GM19099 (cell line): ENCODE data around the gene SSR3.

Source experiments
- POLR2A ChIP-seq: IDR thresholded peaks from 3 replicates; pipeline ENCODE4 v1.6.1; 2011; ENCODE audit warnings: low read depth; ENCODE audit not compliant: insufficient read length; ENCODE audit errors: extremely low read depth

Gene SSR3

DNA sequence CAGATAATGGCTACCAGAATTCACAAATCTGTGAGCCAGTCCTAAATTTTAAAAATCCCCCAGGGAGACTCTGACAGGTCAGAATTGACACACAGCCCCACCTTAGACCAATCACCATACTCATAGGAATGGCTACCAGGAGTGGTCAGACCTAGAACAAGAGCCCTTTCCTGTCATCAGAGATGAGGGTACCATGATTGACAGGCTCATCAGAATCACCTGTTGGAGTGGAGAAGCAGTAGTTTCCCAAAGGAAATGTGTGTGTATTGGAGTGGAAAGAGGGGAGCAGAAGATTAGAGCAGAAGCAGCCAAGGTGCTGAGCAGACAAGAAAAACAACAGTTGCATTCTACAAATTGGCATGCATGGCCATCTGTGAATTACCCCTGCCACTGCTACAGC is 27.0 kb upstream of the SSR3 start:
- TF ChIP-seq POLR2A, result no peak

DNA sequence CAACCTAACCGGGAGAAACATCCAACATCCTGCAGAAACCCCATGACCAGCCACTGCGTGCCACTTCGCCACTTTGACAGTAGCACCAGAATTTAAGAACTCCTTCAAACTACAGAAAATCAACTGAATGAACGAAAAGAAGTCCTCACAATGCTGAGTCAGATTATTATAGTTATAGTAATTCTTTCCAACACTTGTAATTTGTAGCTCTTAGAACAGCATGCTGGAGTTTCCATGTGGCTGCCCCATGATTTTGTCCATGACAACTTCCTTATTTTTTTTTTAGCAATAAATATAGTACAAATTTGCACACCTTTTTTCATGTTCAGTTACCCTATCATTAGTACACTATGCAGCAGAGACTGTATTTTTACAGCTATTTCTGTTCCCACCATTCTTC is 26.1 kb upstream of the SSR3 start:
- no peak for TF ChIP-seq POLR2A

DNA sequence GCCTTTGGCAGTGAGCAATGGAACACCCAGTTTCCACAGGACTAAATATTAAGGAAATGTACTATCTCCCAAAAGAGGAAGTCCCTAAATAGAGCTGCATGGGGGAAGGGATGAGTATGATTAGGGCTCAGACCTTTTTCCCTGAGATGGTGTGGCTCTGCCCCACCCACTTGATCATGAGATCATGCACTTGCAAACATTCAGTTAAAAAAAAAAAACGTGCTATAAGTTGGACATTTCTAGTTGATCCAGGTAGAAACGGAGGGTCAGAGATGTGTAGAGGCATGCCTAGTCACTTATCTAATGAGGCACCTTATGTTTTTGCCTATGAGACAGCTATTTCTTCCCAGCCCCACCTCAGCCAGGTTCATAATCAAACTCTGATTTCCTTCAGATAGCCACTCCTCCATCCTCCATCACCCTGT is 24.5 kb upstream of the SSR3 start:
- TF ChIP-seq POLR2A, result no peak

DNA sequence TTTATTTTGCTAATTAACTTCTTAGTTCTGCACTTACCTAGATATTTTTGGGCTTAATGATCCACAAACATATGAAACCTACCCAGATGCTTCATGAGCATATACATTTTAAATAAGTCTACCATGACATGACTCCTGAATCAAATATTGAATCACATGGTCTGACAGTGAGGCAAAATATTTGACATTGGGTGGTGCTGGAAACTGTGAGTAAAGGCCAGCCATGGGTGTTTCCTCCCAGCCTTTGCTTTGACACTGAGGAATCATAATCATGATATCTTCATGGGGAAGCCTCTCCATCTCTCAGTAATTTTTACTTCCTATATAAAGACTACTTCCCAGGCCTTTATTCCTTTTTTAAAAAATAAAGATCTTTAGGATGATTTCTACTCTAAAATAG is 22.8 kb upstream of the SSR3 start:
- TF ChIP-seq POLR2A, result no peak

DNA sequence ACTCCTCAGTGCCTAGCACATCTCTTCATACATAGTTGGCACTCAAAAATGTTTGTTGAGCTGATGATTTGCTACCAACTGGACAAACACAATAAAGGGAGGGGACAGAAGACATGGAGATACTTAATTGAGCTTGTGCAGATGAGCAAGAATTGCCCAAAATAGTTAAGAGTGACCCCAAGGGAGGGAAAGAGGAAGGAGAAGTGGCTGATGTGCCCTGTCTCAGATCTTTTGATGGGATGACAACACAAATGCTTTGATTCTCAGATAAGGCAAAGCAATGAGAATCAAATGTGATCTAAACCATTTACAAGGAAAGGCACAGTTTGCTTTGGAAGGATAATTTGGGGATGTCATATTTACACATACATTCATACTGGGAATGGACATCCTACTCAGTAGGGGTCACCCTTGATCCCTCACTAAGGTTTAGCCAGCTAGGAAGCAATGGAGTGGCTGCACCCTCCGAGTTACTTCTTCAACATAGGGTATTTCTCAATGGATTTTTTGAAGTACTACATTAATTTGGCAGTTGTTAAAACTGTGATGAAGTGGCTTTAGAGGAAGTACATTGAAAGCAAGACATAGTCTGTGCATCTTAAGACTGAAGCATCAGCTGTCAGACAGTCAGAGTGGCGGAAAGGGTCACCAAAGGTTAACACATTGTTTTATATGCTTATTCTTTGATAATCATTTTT is 21.9 kb upstream of the SSR3 start:
- TF ChIP-seq POLR2A, result no peak

DNA sequence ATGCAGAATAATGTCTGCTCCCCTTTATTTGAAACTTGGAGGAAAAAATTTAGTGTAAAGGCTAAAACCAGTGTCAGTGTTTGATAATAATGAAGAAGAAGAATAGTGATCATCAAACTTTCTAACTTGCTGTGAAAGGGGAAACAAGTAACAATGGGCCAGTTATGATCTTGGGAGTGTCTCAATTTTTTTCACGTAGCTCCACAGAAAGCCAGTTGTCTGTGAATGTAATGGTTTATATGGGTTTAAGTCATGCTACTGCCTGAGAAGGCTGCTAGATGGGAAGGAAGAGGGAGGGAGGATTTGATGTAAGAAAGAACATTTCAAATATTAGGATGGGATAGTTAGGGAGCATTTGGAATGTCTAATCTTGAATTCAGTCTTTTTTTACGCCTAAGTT is 21.1 kb upstream of the SSR3 start:
- no peak for TF ChIP-seq POLR2A

DNA sequence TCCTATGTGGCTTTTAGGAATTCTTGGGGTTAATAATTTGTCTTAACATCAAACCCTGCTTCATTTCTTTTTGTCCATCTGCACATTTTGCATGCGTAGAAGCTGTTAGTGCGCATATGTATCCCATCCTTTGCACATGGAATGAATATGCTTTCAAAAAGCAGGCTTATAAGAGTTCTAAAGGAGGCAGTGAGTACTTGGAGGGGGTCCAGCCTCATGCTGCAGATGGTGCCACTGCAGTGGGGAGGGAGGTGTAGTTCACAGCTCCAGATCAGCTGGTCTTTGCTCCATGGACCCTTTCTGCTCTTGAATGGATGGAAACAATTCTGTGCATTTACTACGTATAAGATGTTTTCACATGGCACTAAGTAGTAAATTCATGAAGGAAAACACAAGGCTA is 20.7 kb upstream of the SSR3 start:
- no peak for TF ChIP-seq POLR2A

DNA sequence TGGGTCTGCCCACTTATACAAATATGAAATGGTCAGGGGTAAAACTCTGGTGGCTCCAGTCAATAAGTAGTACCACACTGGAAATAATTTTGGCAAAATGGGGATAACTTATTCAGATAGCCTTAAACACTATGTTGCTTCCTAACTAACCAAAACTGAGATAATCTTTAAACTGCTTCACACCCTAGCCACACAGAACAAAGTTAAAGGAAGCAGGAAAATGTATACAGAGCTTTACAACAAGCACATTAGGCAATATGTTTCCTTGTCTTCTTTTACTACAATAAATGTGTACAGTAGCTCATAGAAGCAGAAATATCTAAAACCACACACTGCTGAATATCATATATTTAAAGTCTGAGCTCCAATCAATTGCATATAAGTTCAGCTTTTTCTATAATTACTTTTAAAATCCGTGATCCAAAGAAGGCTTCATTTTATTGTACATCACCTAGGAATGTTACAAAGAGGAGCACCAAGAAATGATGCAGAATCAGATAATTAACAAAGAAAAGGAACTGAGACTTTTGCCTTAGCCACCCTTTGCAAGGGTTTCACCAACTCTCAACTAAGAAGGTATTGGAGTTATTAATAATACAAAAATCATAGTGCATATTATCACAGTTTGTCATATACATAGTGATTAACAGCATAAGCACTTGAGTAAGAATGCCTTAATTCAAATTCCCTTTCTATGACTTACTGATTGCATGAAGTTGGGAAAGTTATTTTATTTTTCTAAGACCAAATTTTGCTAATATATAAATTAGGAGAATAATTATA is 9.2 kb upstream of the SSR3 start:
- no peak for TF ChIP-seq POLR2A

DNA sequence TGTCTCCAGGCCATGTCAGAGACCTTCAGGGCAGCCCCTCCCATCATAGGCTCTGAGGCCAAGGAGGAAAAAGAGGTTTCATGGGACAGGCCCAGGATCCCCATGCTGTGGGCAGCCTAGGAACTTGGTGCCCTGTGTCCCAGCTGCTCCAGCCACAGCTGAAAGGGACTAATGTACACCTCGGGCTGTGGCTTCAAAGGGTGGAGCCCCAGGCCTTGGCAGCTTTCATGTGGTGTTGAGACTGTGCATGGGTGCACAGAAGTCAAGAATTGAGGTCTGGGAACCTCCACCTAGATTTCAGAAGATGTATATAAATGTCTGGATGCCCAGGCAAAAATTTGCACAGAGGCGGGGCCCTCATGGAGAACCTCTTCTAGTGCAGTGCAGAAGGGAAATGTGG is 6.6 kb upstream of the SSR3 start:
- no peak for TF ChIP-seq POLR2A

DNA sequence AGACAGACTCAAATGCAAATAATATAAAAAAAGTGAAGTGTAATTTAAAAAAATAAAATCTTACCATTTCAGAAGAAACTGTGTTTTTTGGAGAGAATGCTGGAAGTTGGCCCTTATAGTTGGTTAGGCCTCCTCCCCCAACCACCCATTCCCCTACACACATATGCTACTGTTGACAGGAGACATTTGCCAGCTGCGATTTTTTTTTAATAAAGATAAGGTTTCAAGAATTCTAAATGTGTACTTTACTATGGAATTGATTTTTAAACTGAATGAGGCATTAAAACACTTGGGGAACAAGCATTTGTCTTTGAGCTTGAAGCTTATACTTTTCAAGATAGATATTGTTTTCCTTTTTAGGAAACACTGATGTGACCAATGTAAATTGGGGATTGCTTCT is 4.4 kb upstream of the SSR3 start:
- TF ChIP-seq POLR2A, result no peak

DNA sequence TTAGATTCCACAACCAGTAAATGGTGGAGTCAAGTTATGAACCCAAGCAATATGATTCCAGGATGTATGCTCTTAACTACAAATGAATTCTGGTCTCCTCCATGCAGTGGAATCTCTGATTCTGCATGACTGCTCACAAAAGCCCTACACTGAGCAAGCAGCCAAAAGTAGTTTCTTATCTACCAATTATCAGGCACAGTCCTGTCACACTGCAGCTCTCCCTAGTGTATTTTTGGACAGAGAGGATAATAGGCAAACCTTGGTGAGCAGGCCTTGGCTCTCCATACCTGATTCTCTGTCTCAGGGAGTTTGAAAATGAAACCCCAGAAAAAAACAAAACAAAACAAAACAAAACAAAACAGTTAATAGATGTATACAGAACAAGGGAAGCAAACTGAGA is 3.5 kb upstream of the SSR3 start:
- no peak for TF ChIP-seq POLR2A

DNA sequence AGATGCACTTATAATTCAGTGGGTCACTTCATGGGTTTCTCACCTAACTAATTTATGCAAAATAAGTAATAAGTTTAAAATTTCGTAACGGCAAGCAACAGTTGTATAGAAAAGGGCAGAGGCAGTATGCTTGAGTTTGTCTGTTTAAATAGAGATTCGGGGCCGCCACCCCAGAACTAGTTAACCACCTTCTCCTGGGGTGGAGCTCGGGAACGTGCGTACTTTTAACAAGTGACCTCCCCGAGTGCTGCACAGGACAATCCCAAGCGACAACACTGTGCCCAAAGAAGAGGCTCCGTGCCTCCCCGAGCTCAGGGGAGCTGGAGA is 439 bp downstream of the SSR3 start:
- TF ChIP-seq POLR2A, result no peak

DNA sequence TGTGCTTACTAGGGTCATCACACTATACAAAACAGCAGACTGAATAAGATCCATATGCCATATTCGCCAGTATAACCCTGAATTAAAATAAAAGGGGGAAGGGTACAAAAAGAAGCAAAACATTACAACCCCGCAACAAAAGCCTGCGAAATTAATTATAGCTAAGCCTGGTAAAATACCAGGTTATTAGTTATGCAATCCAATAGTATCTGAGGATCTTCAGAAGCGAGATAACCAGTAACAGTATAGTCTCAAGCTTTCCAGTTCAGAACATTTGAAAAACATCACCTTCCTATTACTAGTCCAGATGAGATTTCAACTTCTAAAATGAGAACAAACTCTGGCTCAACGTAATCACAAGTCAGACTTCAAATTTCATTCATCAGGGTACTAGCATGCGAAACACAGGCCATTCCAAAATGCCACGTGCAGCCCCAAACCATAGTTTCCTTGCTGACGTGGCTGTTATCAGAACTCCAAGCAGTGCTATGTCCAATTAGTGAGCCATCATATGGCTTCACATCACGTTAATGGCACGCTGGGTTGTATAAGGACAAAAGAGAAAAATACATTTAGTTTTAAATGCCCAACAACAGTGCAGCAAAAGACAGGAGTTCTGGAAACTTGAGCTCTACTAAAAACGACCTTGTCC is 1.1 kb downstream of the SSR3 start:
- no peak for TF ChIP-seq POLR2A

DNA sequence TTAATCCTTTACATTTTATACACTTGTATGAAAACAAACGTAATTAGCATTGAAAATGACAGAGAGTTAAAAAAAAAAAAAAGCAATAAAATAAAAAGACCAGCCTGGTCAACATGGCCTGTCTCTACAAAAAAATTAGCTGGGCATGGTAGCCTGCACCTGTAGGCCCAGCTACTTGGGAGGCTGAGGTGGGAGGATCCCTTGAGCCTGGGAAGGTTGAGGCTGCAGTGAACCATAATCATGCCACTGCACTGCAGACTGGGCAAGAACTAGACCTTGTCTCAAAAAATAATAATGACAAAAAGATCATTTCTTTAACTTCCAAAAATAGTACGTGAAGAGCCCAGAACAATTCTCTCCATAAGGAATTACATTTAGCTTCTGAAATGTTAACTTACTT is 1.9 kb downstream of the SSR3 start:
- TF ChIP-seq POLR2A, result no peak

DNA sequence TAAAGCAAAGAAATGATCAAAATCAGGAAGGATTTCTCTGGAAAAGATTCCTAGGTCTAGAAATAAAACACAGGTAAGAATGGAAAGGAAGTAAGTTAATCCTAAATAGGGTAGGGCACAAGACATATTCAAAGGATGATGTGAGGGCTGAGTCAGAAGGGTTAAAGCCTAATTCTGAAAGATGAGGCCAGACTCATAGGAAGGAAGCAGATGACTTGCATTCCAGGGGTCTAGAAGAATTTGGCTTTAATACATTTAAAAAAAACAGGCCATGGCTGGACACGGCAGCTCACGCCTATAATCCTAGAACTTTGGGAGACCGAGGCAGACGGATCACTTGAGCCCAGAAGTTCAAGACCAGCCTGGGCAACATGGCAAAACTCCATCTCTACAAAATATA is 3.2 kb downstream of the SSR3 start:
- TF ChIP-seq POLR2A, result no peak

DNA sequence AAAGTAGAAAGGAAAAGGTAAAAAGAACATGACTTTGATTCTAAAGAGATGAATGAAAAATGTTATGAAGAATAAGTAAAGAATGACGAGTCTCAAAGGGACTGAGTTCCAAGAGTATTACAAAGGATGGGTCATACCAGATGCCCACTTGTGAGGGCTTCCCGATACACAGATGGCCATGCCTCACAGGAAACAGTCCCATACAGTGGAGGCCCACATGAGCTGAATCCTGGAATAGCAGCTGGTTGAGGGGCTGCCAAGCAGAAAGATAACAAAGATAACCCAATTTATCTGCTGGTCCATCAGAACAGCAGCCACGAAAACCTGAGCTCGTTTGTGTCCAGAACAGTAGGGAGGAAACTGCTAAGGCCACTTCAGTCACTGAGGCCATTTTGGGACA is 3.7 kb downstream of the SSR3 start:
- TF ChIP-seq POLR2A, result no peak
